ENCODE results near the gene FAM118B.

DNA sequence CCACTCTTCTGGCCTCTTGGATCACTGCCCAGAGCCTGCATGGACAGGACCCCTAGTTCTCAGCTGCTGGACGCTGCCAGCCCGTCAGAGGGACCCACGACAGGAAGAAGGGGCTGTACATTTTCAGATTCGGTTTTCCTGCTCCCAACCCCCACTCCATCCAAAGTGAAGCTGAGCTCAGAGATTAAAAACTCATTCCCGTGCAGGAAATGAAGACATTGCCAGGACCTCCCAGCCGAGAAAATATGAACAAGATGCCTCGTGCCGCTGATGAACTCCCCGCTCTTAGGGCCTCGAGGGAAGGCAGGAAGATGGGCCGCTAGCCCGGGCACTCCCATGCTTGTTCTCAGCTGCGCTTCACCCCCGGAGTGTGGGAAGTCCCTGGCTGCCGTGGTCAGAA lies 36.2 kb upstream of the FAM118B start:
- TF ChIP-seq, protein P1, sequence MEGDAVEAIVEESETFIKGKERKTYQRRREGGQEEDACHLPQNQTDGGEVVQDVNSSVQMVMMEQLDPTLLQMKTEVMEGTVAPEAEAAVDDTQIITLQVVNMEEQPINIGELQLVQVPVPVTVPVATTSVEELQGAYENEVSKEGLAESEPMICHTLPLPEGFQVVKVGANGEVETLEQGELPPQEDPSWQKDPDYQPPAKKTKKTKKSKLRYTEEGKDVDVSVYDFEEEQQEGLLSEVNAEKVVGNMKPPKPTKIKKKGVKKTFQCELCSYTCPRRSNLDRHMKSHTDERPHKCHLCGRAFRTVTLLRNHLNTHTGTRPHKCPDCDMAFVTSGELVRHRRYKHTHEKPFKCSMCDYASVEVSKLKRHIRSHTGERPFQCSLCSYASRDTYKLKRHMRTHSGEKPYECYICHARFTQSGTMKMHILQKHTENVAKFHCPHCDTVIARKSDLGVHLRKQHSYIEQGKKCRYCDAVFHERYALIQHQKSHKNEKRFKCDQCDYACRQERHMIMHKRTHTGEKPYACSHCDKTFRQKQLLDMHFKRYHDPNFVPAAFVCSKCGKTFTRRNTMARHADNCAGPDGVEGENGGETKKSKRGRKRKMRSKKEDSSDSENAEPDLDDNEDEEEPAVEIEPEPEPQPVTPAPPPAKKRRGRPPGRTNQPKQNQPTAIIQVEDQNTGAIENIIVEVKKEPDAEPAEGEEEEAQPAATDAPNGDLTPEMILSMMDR (IDR thresholded peaks at IDR 0.05): no peak
- no peak for TF ChIP-seq POLR2AphosphoS5 (IDR thresholded peaks at IDR 0.05; ENCODE audit: low read depth, low read length)
- TF ChIP-seq, protein P2, sequence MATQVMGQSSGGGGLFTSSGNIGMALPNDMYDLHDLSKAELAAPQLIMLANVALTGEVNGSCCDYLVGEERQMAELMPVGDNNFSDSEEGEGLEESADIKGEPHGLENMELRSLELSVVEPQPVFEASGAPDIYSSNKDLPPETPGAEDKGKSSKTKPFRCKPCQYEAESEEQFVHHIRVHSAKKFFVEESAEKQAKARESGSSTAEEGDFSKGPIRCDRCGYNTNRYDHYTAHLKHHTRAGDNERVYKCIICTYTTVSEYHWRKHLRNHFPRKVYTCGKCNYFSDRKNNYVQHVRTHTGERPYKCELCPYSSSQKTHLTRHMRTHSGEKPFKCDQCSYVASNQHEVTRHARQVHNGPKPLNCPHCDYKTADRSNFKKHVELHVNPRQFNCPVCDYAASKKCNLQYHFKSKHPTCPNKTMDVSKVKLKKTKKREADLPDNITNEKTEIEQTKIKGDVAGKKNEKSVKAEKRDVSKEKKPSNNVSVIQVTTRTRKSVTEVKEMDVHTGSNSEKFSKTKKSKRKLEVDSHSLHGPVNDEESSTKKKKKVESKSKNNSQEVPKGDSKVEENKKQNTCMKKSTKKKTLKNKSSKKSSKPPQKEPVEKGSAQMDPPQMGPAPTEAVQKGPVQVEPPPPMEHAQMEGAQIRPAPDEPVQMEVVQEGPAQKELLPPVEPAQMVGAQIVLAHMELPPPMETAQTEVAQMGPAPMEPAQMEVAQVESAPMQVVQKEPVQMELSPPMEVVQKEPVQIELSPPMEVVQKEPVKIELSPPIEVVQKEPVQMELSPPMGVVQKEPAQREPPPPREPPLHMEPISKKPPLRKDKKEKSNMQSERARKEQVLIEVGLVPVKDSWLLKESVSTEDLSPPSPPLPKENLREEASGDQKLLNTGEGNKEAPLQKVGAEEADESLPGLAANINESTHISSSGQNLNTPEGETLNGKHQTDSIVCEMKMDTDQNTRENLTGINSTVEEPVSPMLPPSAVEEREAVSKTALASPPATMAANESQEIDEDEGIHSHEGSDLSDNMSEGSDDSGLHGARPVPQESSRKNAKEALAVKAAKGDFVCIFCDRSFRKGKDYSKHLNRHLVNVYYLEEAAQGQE (IDR thresholded peaks at IDR 0.05; ENCODE audit: insufficient read depth in 1 of 2, low read depth in 2 of 2, low read length in 1 of 2): no peak

Data from Panc1 (cell line).